ENCODE results near the gene UBE2L5. TPM values are rescaled to one million over a fixed set of nuclear protein-coding genes. Genes with fewer than 3 reads are reported as not detected.

UBE2L5 gene
- total RNA-seq, 2 experiments from 2014 or later: 0.22 to 1.8 TPM

DNA sequence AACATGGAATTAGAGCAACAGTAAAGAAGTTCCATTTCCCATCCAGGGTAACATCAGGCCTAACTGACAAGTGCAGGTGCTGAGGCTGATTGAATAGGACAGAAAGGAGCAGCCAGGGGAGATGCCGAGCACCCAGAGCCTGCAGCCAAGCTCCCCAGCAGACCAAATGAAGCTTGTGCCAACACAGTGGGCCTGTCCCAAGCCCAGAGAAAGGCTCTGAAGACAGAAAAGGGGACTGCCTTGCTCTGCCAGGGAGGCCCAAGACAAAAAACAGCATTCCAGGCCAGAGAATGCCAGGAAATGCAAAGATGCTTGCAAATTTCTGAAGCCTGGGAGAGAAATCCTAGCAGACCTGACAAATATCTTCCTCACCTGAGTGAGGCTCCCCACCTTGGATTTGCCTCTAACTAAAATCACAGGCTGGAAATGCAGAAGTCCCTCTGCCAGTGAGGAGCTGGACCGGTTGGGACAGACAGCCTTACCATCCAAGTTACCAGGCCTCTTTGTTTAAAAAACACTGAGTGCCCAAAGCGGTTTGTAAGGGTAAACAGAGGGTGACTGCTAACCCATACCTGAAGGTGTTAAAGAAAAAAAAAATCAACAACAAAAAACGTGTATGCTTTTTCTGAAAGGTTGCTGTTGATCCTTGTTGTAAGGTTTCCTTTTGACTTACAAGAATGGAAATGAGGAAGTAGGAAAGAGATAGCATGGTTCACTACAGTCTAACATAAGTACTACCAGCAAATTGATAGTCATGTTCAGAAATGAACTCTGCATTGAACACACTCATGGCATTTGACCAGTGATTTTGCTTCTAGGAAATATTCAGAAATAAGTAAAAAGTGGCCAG lies 55.3 kb downstream of the UBE2L5 start:
- ChIA-PET POLR2A (interaction anchor here (1.2 to 2.3 kb wide), 4 partner anchors 10 to 34 kb away, joined by 3 to 6 read pairs (median 6); partner anchors contain the start of gene HMGB1), CTCF (ENCODE audit: unreplicated experiment) (no interaction called here)
- no peak overlapping the region for H3K4me3 ChIP-seq (ENCODE audit: low read depth, low read length, poor library complexity, severe bottlenecking)
- BruUV-seq (replicated peaks): no TSS peak
- intact Hi-C loops (cut with micrococcal nuclease; ENCODE audit: unreplicated experiment): no loop called here
- H3K4me2 ChIP-seq (ENCODE audit: low read length): peak overlapping the region; percentile 38
- H3K4me1 ChIP-seq (ENCODE audit: insufficient read depth, low read length, poor library complexity, severe bottlenecking): peaks cover 16% of the 10 kb centered on the region
- H3K36me3 ChIP-seq (ENCODE audit: insufficient read depth, low read length): no peaks in the 10 kb centered on the region
- DNase-seq (ENCODE audit: low spot score): peak; percentile 62
- H2AFZ ChIP-seq (ENCODE audit: low read length): peak overlapping the region; percentile 91
- H3K27ac ChIP-seq (ENCODE audit: low read depth, low read length, poor library complexity, severe bottlenecking): no peak overlapping the region
- TF ChIP-seq, protein P1, sequence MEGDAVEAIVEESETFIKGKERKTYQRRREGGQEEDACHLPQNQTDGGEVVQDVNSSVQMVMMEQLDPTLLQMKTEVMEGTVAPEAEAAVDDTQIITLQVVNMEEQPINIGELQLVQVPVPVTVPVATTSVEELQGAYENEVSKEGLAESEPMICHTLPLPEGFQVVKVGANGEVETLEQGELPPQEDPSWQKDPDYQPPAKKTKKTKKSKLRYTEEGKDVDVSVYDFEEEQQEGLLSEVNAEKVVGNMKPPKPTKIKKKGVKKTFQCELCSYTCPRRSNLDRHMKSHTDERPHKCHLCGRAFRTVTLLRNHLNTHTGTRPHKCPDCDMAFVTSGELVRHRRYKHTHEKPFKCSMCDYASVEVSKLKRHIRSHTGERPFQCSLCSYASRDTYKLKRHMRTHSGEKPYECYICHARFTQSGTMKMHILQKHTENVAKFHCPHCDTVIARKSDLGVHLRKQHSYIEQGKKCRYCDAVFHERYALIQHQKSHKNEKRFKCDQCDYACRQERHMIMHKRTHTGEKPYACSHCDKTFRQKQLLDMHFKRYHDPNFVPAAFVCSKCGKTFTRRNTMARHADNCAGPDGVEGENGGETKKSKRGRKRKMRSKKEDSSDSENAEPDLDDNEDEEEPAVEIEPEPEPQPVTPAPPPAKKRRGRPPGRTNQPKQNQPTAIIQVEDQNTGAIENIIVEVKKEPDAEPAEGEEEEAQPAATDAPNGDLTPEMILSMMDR (conservative IDR thresholded peaks at IDR 0.05; ENCODE audit: low read length): no peak
- TF ChIP-seq EZH2phosphoT487 (IDR thresholded peaks at IDR 0.05; ENCODE audit: borderline replicate concordance, low read depth, low read length): no peak
- H4K20me1 ChIP-seq (ENCODE audit: insufficient read depth, low read length): no peaks in the 10 kb centered on the region
- no peaks in the 10 kb centered on the region for H3K79me2 ChIP-seq (ENCODE audit: insufficient read depth, low read depth, low read length)
- no peaks in the 10 kb centered on the region for H3K9me3 ChIP-seq (ENCODE audit: low read length)
- H3K9me2 ChIP-seq (ENCODE audit: insufficient read depth, low read length): no peaks in the 10 kb centered on the region

Other genes with a start within 250 kb of the UBE2L5 start
- 13.9 and 25.5 TPM in 2 replicates for gene KATNAL1, start 114.9 kb upstream of the UBE2L5 start, total RNA-seq (2014; rRNA removed; shearing (Covaris generic))
- gene KATNAL1, start 114.9 kb upstream of the UBE2L5 start, total RNA-seq (2022): 33.2 and 34.5 TPM in 2 replicates
- 1,288 and 1,675 TPM in 2 replicates for gene HMGB1, start 43.4 kb downstream of the UBE2L5 start, total RNA-seq (2014; rRNA removed; shearing (Covaris generic))
- 1,114 and 1,344 TPM in 2 replicates for gene HMGB1, start 43.4 kb downstream of the UBE2L5 start, total RNA-seq (2022)
- gene USPL1, start 195.4 kb downstream of the UBE2L5 start, total RNA-seq (2014; rRNA removed; shearing (Covaris generic)): 19.2 and 21.1 TPM in 2 replicates
- gene USPL1, start 195.4 kb downstream of the UBE2L5 start, total RNA-seq (2022): 21.9 and 23.2 TPM in 2 replicates

Measured in OCI-LY7 (cell line).